GM21717 (cell line): ENCODE measurements around the gene TTLL8.

Experiments used
- ATAC-seq: cut with Tn5 transposase; IDR thresholded peaks from one replicate; pipeline ENCODE4 v1.9.1; 2021; ENCODE audit warnings: mild to moderate bottlenecking, moderate library complexity; ENCODE audit not compliant: unreplicated experiment

The TTLL8 gene

DNA sequence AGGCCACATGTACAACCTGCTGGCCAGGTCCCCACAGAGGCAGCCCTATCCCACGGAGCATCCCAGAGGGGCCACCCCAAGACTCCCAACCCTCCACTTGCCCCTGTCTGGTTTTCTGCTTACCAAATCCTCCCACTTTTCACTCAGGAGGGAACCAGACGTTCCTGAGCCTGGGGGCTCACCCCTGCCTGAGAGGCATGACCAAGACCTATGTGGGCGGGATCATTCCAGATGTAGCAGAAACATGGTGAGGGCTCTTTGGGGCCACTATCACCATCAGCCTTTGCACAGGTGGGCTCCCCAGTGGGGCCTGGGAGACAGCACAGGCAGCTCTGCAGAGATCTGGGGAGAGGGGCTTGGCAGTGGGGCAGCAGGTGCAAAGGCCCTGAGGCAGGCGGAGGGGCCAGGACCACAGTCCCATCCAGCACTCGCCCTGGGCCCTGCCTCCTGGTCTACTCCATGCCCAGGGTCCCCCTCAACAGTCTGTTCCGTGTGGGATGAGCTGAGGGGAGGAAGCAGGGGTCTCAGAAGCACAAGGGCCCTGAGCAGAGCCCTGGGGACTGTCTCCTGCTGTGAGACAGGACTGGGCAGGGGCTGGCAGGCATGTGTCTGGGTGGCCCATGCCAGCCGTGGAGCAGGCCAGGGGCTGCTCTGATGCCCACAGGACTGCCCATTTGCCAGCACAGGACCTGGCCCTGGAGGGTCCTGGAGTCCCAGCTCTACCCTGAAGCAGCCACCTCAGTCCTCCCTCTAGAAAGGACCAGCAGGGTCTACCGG is 88.2 kb downstream of the TTLL8 start:
- no peak for ATAC-seq

DNA sequence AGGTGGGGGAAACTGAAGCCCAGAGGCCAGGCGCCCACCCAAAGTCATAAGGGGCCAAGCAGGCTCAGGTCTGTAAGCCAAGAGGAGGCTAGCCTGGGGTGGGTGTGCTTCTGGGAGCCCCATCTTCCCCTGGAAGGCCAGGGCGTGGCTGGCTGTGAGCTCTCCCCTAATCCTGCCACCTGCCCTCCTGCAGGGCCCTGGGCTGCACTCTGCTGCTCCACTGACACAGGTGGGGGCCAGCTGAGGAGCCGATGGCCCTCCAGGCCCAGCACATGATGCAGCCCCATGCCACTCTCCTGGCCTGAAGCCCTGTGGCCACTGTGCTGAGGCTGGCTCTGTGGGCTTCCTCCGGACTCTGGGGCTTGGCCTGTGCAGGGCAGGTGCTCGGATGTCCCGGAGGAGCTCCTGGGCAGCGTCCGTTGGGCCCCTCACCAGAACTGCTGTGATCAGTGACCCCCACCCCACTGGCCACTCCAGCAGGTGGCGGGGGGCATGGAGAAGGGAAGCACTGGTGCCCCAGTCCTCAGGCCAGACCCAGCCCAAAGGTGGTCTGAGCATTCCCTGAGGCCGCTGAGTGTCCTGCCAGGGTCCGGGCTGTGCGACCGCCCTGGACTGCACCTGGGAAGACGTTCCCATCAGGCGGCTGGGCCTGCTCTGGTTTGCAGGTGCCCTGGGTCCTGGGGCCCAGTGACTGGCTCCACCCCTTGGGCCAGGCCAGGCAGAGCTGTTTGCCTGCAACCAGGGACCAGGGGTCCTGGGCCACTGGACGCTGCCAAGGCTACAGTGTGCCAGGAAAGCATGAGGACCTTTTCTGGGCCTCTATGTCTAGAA is 89.1 kb downstream of the TTLL8 start:
- ATAC-seq = no peak
